Limb (tissue), 2 donors: Measurements from ENCODE around the gene ANKRD9.

Source experiments
- DNase-seq, 2 donors: peaks; one replicate each; pipeline ENCODE4 v3.0.0-alpha.2; 2016; ENCODE audit errors: extremely low spot score in 2 of 2

The ANKRD9 gene

GRCh38 chr14:102499401-102500157, 10.0 kb downstream of the ANKRD9 start:
- no peak for DNase-seq

GRCh38 chr14:102498678-102499265, 10.8 kb downstream of the ANKRD9 start:
- no peak for DNase-seq

- no peak for DNase-seq
Measured at GRCh38 chr14:102497998-102498677, 11.4 kb downstream of the ANKRD9 start.

- DNase-seq, result no peak
Measured at GRCh38 chr14:102496958-102497744, 12.4 kb downstream of the ANKRD9 start.

GRCh38 chr14:102496331-102496691, 13.3 kb downstream of the ANKRD9 start:
- no peak for DNase-seq

- no peak for DNase-seq
Measured at GRCh38 chr14:102495491-102496330, 13.9 kb downstream of the ANKRD9 start.

- DNase-seq, result no peak
Measured at GRCh38 chr14:102493585-102493984, 16.0 kb downstream of the ANKRD9 start.

- DNase-seq, result no peak
Measured at GRCh38 chr14:102493096-102493495, 16.5 kb downstream of the ANKRD9 start.

GRCh38 chr14:102492531-102492910, 17.1 kb downstream of the ANKRD9 start:
- no peak for DNase-seq

- no peak for DNase-seq
Measured at GRCh38 chr14:102491786-102492530, 17.6 kb downstream of the ANKRD9 start.

- DNase-seq, result no peak
Measured at GRCh38 chr14:102491366-102491765, 18.2 kb downstream of the ANKRD9 start.

GRCh38 chr14:102490456-102490855, 19.1 kb downstream of the ANKRD9 start:
- DNase-seq, result no peak

- DNase-seq, result no peak
Measured at GRCh38 chr14:102487204-102487577, 22.4 kb downstream of the ANKRD9 start.

- DNase-seq, result no peak
Measured at GRCh38 chr14:102486513-102487203, 22.9 kb downstream of the ANKRD9 start.

GRCh38 chr14:102485693-102486512, 23.7 kb downstream of the ANKRD9 start:
- no peak for DNase-seq

- DNase-seq, result no peak
Measured at GRCh38 chr14:102484316-102484715, 25.3 kb downstream of the ANKRD9 start.

- no peak for DNase-seq
Measured at GRCh38 chr14:102481791-102482238, 27.8 kb downstream of the ANKRD9 start.

- no peak for DNase-seq
Measured at GRCh38 chr14:102481371-102481770, 28.2 kb downstream of the ANKRD9 start.

- no peak for DNase-seq
Measured at GRCh38 chr14:102479777-102480176, 29.8 kb downstream of the ANKRD9 start.
